ENCODE data around the gene CSNK1G3.
"Not testable (repeated sequence)": the region's sequence is repeated elsewhere in the genome, so short reads cannot be mapped to it uniquely, and the experiment has no call there.

The CSNK1G3 gene

DNA sequence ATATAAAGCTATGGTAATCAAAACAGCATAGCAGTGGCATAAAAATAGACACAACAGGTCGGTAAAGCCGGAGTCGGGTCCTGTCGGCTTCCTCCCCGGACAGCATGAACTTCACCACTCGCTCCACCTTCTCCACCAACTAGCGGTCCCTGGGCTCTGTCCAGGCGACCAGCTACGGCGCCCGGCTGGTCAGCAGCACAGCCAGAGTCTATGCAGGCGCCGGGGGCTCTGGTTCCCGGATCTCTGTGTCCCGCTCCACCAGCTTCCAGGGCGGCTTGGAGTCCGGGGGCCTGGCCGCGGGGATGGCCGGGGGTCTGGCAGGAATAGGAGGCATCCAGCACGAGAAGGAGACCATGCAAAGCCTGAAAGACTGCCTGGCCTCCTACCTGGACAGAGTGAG is 124.0 kb downstream of the CSNK1G3 start:
- DNase-seq (ENCODE audit: low read depth in 1 of 2, low spot score in 1 of 2): no peak

GRCh38 chr5:123637028-123637427 is 125.1 kb downstream of the CSNK1G3 start:
- DNase-seq (ENCODE audit: low read depth in 1 of 2, low spot score in 1 of 2): not testable (repeated sequence)

GRCh38 chr5:123639244-123639643 is 127.3 kb downstream of the CSNK1G3 start:
- DNase-seq (ENCODE audit: low read depth in 1 of 2, low spot score in 1 of 2): no peak

DNA sequence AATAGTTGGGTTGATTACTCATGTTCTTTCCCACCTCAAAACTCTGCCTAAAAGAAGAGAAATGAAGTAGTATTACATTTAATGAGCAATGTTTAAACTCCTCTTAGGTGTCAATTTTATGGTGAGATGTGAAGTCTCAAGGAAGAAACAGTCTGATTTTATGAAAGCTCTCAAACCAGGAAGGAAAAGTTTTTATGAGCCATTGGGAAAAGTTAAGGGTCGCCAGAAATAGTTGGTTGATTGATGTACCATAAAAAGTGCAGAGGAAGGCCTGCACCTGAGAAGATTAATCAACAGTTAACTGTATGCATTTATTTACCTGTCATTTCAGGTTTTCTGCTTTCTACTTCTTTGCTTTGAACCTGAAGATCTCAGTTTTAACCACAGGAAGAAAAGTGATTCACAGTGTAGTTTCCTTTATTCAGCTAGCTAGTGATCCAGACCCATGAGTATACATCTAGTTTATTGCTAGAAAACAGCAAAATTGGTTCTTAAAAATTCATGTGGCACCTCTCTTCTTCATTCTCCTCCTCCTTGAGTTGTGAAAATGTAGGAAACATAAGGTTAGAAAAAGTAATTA is 133.1 kb downstream of the CSNK1G3 start:
- DNase-seq (ENCODE audit: low read depth in 1 of 2, low spot score in 1 of 2): no peak

DNA sequence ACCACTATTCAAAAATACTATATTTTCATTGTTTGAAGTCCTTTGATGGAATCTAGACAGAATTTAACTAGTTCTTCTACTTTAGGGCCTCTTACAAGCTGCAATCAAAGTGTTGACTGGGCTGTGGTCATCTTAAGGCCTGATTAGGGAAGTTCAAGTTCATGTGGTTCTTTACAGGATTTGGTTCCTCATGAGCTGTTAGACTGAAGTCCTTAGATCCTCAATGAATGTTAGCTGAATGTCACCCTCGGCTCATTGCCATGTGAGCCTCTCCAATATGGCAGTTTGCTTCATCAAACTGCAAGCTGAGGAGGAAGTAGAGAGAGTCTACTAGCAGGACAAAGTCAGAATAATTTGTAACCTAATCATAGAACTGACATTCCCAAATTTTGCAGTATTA is 135.1 kb downstream of the CSNK1G3 start:
- DNase-seq (ENCODE audit: low read depth in 1 of 2, low spot score in 1 of 2): no peak

DNA sequence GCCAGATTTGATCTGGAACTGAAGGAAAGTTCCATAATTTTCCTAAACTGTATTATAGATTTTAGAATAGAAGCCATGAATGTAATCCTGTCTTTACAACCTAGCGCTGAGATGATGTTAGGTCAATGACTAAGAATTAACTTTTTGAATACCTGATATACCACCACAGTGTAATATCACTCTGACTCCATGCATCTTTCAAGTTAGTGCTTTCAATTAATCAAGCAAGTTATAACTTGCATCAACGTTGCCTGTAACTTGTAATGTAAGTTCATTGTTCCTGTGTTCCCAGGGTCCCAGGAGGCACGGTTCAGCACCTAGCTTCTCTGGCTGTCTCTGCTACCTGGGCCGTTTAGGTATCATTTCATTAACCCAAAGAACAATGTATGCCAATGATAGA is 139.3 kb downstream of the CSNK1G3 start:
- DNase-seq (ENCODE audit: low read depth in 1 of 2, low spot score in 1 of 2): no peak

DNA sequence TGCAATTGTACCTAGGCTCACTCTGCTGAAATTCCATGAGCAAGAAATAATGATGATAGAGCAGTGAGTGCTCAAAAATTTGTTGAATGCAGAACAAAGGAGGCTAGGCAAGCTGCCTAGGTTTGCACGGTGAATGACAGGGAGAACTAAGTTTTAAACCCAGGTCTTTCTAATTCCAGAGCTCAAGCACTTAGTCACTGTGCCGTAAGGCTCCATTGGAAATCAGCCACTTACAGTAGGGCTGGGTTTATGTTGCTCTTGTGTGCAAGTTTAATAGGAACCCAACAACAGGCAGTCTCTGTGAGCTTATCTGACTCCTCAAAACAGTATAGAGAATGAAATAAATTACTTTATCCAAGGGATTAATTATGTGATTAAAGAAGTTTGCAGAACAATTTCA is 147.0 kb downstream of the CSNK1G3 start:
- DNase-seq (ENCODE audit: low read depth in 1 of 2, low spot score in 1 of 2): no peak

DNA sequence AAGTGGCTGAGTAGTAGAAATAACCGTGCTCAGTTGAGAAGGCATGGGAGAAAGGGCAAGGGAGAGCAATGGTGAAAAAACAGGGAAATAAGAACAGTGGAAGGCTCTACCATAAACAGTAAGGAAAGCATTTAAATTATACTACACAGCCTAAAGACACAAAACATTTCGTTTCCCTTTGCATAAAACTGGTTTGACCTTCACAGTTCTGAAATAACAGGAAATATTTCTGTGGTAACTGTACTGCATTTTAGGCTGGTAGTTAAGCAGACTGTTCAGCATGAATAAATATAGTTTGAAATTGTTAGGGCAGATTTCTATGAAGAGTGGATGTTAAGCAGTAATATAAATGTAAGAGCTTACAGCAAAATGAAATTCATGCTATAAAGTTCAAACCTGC is 147.5 kb downstream of the CSNK1G3 start:
- no peak for DNase-seq (ENCODE audit: low read depth in 1 of 2, low spot score in 1 of 2)

DNA sequence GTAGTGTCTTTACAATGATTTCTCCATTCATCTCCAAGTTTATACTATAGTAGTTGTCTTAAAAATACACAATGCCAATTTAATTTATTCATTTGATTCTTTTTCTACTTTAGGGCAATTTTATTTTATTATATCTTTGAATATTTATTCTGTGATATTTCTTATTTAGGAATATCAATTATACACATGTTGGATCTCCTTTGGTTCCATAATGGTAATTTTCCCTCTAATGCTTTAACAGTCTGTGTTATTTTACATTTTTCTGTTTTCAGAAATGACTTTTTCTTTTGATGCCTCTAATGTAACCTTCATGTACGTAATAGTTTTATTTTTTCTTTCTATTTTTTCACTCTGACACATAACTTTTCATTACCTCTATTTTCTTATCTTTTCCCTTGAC is 153.0 kb downstream of the CSNK1G3 start:
- DNase-seq (ENCODE audit: low read depth in 1 of 2, low spot score in 1 of 2): no peak

DNA sequence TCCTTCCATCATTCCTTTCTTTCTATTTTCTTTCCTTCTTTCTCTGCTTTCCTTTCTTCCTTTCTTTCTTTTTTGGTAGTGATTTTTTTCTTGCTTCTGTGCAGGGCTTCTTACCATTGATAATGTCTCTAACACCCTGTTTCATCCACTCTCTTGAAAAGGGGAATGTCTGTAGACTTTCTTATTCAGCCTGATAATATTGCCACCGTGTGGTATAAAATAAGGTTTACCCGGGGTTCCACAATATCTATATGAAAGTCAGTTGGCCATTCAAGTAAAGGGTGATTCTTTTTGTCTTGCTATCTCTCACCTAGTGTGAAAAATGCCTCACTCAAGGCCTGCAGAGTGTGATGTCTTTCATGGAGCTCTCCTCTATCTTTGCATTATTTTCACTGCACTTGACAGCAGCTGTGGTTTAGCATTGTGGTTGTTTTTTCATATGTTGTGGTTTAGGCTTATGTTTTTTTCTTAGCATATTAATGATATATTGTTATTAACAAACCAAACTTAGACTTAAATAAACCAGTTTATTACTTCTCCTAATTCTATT is 153.9 kb downstream of the CSNK1G3 start:
- DNase-seq (ENCODE audit: low read depth in 1 of 2, low spot score in 1 of 2): no peak

All from activated CD4-positive, alpha-beta T cell treated with anti-CD3 and anti-CD28 coated beads, Interleukin-2, amount 50 U/mL, for 24 hours (primary cell).